Activated B cell treated with CpG ODN at 0.5 μM for 24 hours (primary cell): ENCODE data around the gene OCA2. TPM values are rescaled to one million over a fixed set of nuclear protein-coding genes. Genes with fewer than 3 reads are reported as not detected.

Experiments
- ATAC-seq: fragments of 200-7000 bp; cut with Tn5 transposase; one replicate; pipeline ENCODE4 v1.10.0; 2021; ENCODE audit warnings: low read depth, mild to moderate bottlenecking, moderate library complexity
- CTCF ChIA-PET: fragments of 350-600 bp; sonication (Branson Sonifier 250); formaldehyde crosslinking; loops from one replicate; lab custom pipeline; 2021; ENCODE audit warnings: antibody characterized with exemption; lab: Charles Lee
- POLR2A ChIA-PET: fragments of 350-600 bp; sonication (Branson Sonifier 250); formaldehyde crosslinking; loops from one replicate; lab custom pipeline; 2021; ENCODE audit warnings: antibody characterized with exemption; lab: Charles Lee
- DNase-seq: peaks from one replicate; pipeline ENCODE4 v3.0.0; 2022
- H3K27ac Mint-ChIP-seq: one replicate; pipeline ENCODE4 v1.8.0; 2020; ENCODE audit warnings: mixed read lengths
- H3K27me3 Mint-ChIP-seq: one replicate; pipeline ENCODE4 v1.8.0; 2021; ENCODE audit warnings: mixed read lengths
- H3K36me3 Mint-ChIP-seq: one replicate; pipeline ENCODE4 v1.8.0; 2021; ENCODE audit warnings: low read depth, mixed read lengths
- H3K4me1 Mint-ChIP-seq: one replicate; pipeline ENCODE4 v1.8.0; 2021; ENCODE audit warnings: mixed read lengths
- H3K4me3 Mint-ChIP-seq: one replicate; pipeline ENCODE4 v1.8.0; 2020; ENCODE audit warnings: mild to moderate bottlenecking, mixed read lengths
- H3K9me3 Mint-ChIP-seq: one replicate; pipeline ENCODE4 v1.8.0; 2020; ENCODE audit warnings: mixed read lengths
- CTCF ChIP-seq: fragments of 200-600 bp; IDR thresholded peaks from one replicate; pipeline ENCODE4 v1.8.0; 2022; ENCODE audit warnings: antibody characterized with exemption, mild to moderate bottlenecking
- intact Hi-C: fragments of 100-400 bp; cut with micrococcal nuclease; formaldehyde crosslinking; loops from one replicate; pipeline ENCODE4 v1.15.1; 2024
- total RNA-seq: library from RNA; stranded (reverse); gene quantifications from 2 replicates; pipeline ENCODE4 v1.2.3, GENCODE V29; 2022

The OCA2 gene
- total RNA-seq, 1 donor from 2014 or later: not detected

GRCh38 chr15:27741226-27741860 lies 357.8 kb downstream of the OCA2 start:
- ATAC-seq (no peak), DNase-seq (no peak)
- Mint-ChIP-seq H3K4me3 (no peak overlapping the region), H3K9me3 (peaks cover 14% of the 10 kb centered on the region), H3K36me3 (no peaks in the 10 kb centered on the region), H3K27ac (no peak overlapping the region), H3K27me3 (no peaks in the 10 kb centered on the region), H3K4me1 (no peaks in the 10 kb centered on the region)
- ChIA-PET POLR2A (no interaction called here), CTCF (no interaction called here)
- TF ChIP-seq CTCF: no peak
- intact Hi-C loops: no loop called here

- CTCF ChIA-PET: no interaction called here
- H3K36me3 Mint-ChIP-seq: no peaks in the 10 kb centered on the region
Observed at GRCh38 chr15:27734785-27735495, 364.2 kb downstream of the OCA2 start.

GRCh38 chr15:27731776-27732175 lies 367.3 kb downstream of the OCA2 start:
- H3K4me3 Mint-ChIP-seq: no peak overlapping the region
- POLR2A ChIA-PET: no interaction called here

More at GRCh38 chr15:27734785-27735495, 364.2 kb downstream of the OCA2 start:
- Mint-ChIP-seq H3K4me1 (no peaks in the 10 kb centered on the region), H3K4me3 (no peak overlapping the region), H3K9me3 (peaks cover 29% of the 10 kb centered on the region), H3K27ac (no peak overlapping the region), H3K27me3 (no peaks in the 10 kb centered on the region)
- POLR2A ChIA-PET: no interaction called here
- no peak for DNase-seq
- TF ChIP-seq CTCF: no peak
- no peak for ATAC-seq
- intact Hi-C loops: no loop called here

GRCh38 chr15:27730868-27731267 lies 368.2 kb downstream of the OCA2 start:
- POLR2A ChIA-PET: no interaction called here
- H3K9me3 Mint-ChIP-seq: peaks cover 21% of the 10 kb centered on the region
- no peak for ATAC-seq

More at GRCh38 chr15:27731776-27732175, 367.3 kb downstream of the OCA2 start:
- no peaks in the 10 kb centered on the region for H3K27me3 Mint-ChIP-seq
- H3K27ac Mint-ChIP-seq: no peak overlapping the region
- no peak for DNase-seq
- TF ChIP-seq CTCF: no peak
- no peak for ATAC-seq
- no peaks in the 10 kb centered on the region for H3K36me3 Mint-ChIP-seq
- CTCF ChIA-PET: no interaction called here
- intact Hi-C loops: no loop called here
- peaks cover 21% of the 10 kb centered on the region for H3K9me3 Mint-ChIP-seq
- H3K4me1 Mint-ChIP-seq: no peaks in the 10 kb centered on the region

More at GRCh38 chr15:27730868-27731267, 368.2 kb downstream of the OCA2 start:
- no peaks in the 10 kb centered on the region for H3K36me3 Mint-ChIP-seq
- no peaks in the 10 kb centered on the region for H3K27me3 Mint-ChIP-seq
- H3K4me1 Mint-ChIP-seq: no peaks in the 10 kb centered on the region
- TF ChIP-seq CTCF: no peak
- intact Hi-C loops: no loop called here
- CTCF ChIA-PET: no interaction called here
- H3K4me3 Mint-ChIP-seq: no peak overlapping the region
- H3K27ac Mint-ChIP-seq: no peak overlapping the region
- no peak for DNase-seq
